ENCODE data around the gene PNMA3. TPM values are rescaled to one million over a fixed set of nuclear protein-coding genes. Genes with fewer than 3 reads are reported as not detected.

PNMA3 gene
- total and polyA plus RNA-seq, 4 donors = 0.08 to 0.57 (median 0.13) TPM; not detected in 1

DNA sequence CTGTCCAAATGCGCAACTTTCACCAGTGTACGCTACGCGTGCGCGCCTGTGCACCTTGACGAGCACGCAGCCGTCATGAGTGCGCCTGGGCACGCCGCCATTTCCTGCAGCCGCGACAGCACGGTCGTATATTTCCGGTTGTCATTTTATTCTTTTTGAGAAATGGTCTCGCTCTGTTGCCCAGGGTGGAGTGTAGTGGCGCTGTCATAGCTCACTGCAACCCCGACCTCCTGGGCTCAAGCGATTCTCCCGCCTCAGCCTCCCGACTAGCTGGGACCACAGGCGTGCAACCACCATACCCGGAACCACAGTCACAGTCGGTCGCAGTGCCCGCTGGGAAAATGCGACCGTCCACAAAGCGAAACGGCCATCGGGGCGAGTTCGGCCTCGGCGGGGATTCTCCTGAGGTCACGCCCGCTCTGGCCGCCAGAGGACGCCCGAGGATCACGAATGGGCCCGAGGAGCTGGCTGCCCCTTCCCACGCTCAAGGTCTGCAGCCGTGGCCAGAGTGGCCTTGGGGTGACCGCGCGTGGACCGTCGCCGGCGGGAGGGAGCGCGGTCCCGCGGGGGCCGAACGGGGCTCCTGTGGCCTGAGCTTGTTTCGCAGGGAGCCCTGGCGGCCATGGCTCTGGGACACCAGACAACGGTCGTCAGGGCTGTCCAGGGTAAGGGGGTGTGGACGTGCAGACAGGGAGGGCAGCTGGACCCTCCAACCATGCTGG is 23.7 kb upstream of the PNMA3 start:
- Histone ChIP-seq H3K27ac (ENCODE audit: low read depth in 1 of 2, low read length in 2 of 2) (no peak overlapping the region), H3K27me3 (ENCODE audit: control insufficient read depth in 1 of 2, insufficient read depth in 2 of 2, low read length in 1 of 2) (peaks cover 0 to 3% of the 10 kb centered on the region in 2 donors), H3K9me3 (ENCODE audit: control insufficient read depth, low read length) (no peaks in the 10 kb centered on the region), H3K4me1 (ENCODE audit: control insufficient read depth in 1 of 2, insufficient read depth in 2 of 2, low read length in 2 of 2) (no peaks in the 10 kb centered on the region), H3K36me3 (ENCODE audit: control insufficient read depth in 1 of 2, insufficient read depth in 2 of 2, low read length in 1 of 2) (no peaks in the 10 kb centered on the region), H3K4me3 (ENCODE audit: low read length in 2 of 2) (no peak overlapping the region)
- ATAC-seq (ENCODE audit: low FRiP score) (peak; percentile 78), DNase-seq (peak; percentile 82 to 92)
- intact Hi-C loops (cut with DNase I) = loop anchor here in 1 of 2 donors (10.0 kb wide), 1 partner anchor 432 kb away; no protein-coding TSS in a partner anchor
- 18 to 40% methylated on average over 63 to 64 of the region's 64 CpGs for WGBS, 2 donors

- no peak overlapping the region for H3K27ac ChIP-seq (ENCODE audit: low read depth in 1 of 2, low read length in 2 of 2)
- intact Hi-C loops (cut with DNase I) = no loop called here
- no peaks in the 10 kb centered on the region for H3K4me1 ChIP-seq (ENCODE audit: control insufficient read depth in 1 of 2, insufficient read depth in 2 of 2, low read length in 2 of 2)
- ATAC-seq (ENCODE audit: low FRiP score) = no peak
- no peaks in the 10 kb centered on the region for H3K36me3 ChIP-seq (ENCODE audit: control insufficient read depth in 1 of 2, insufficient read depth in 2 of 2, low read length in 1 of 2)
- H3K9me3 ChIP-seq (ENCODE audit: control insufficient read depth, low read length) = no peaks in the 10 kb centered on the region
- no peak overlapping the region for H3K4me3 ChIP-seq (ENCODE audit: low read length in 2 of 2)
- no peak for DNase-seq
- WGBS, 2 donors = 83 to 96% methylated on average over 2 of the region's 2 CpGs
- no peaks in the 10 kb centered on the region for H3K27me3 ChIP-seq (ENCODE audit: control insufficient read depth in 1 of 2, insufficient read depth in 2 of 2, low read length in 1 of 2)
These were observed 7.2 kb upstream of the PNMA3 start for GRCh38 chrX:153049093-153049492.

DNA sequence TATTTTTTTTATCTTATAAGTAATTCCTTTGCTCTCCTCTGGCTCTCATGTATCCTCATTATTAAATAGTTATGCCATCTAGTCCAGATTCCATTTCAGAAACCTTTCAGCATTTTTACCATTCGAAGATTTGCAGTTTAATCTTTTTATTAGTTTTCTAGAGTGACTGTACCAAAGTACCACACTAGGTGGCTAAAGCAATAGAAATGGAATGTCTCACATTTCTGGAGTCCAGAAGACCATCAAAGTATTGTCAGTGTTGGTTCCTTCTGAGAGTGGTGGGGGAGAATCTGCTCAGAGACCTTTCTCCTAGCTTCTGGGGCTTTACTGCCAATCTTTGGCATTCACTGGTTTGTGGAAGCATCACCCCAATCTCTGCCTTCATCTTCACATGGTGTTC is 3.7 kb upstream of the PNMA3 start:
- Histone ChIP-seq H3K36me3 (ENCODE audit: control insufficient read depth in 1 of 2, insufficient read depth in 2 of 2, low read length in 1 of 2) (no peaks in the 10 kb centered on the region), H3K27me3 (ENCODE audit: control insufficient read depth in 1 of 2, insufficient read depth in 2 of 2, low read length in 1 of 2) (no peaks in the 10 kb centered on the region), H3K9me3 (ENCODE audit: control insufficient read depth, low read length) (no peaks in the 10 kb centered on the region), H3K27ac (ENCODE audit: low read depth in 1 of 2, low read length in 2 of 2) (no peak overlapping the region), H3K4me1 (ENCODE audit: control insufficient read depth in 1 of 2, insufficient read depth in 2 of 2, low read length in 2 of 2) (no peaks in the 10 kb centered on the region), H3K4me3 (ENCODE audit: low read length in 2 of 2) (no peak overlapping the region)
- intact Hi-C loops (cut with DNase I) = no loop called here
- WGBS, 2 donors = 55 to 64% methylated on average over 1 of the region's 1 CpG
- DNase-seq = no peak
- no peak for ATAC-seq (ENCODE audit: low FRiP score)

GRCh38 chrX:153057281-153057680 is 1.0 kb downstream of the PNMA3 start:
- WGBS, 2 donors = 24 to 67% methylated on average over 11 of the region's 11 CpGs
- H3K27me3 ChIP-seq (ENCODE audit: control insufficient read depth in 1 of 2, insufficient read depth in 2 of 2, low read length in 1 of 2) = no peaks in the 10 kb centered on the region
- intact Hi-C loops (cut with DNase I) = no loop called here
- ATAC-seq (ENCODE audit: low FRiP score) (no peak), DNase-seq (no peak)
- no peaks in the 10 kb centered on the region for H3K36me3 ChIP-seq (ENCODE audit: control insufficient read depth in 1 of 2, insufficient read depth in 2 of 2, low read length in 1 of 2)
- no peak overlapping the region for H3K4me3 ChIP-seq (ENCODE audit: low read length in 2 of 2)
- H3K4me1 ChIP-seq (ENCODE audit: control insufficient read depth in 1 of 2, insufficient read depth in 2 of 2, low read length in 2 of 2) = no peaks in the 10 kb centered on the region
- H3K9me3 ChIP-seq (ENCODE audit: control insufficient read depth, low read length) = no peaks in the 10 kb centered on the region
- H3K27ac ChIP-seq (ENCODE audit: low read depth in 1 of 2, low read length in 2 of 2) = no peak overlapping the region

GRCh38 chrX:153059191-153060094 is 3.2 kb downstream of the PNMA3 start:
- Histone ChIP-seq H3K27me3 (ENCODE audit: control insufficient read depth in 1 of 2, insufficient read depth in 2 of 2, low read length in 1 of 2) (no peaks in the 10 kb centered on the region), H3K9me3 (ENCODE audit: control insufficient read depth, low read length) (no peaks in the 10 kb centered on the region), H3K4me3 (ENCODE audit: low read length in 2 of 2) (no peak overlapping the region), H3K27ac (ENCODE audit: low read depth in 1 of 2, low read length in 2 of 2) (no peak overlapping the region), H3K4me1 (ENCODE audit: control insufficient read depth in 1 of 2, insufficient read depth in 2 of 2, low read length in 2 of 2) (no peaks in the 10 kb centered on the region), H3K36me3 (ENCODE audit: control insufficient read depth in 1 of 2, insufficient read depth in 2 of 2, low read length in 1 of 2) (no peaks in the 10 kb centered on the region)
- intact Hi-C loops (cut with DNase I) = no loop called here
- ATAC-seq (ENCODE audit: low FRiP score) = no peak
- no peak for DNase-seq
- WGBS, 2 donors = 86 to 97% methylated on average over 18 of the region's 18 CpGs

- intact Hi-C loops (cut with DNase I) = no loop called here
- Histone ChIP-seq H3K27ac (ENCODE audit: low read depth in 1 of 2, low read length in 2 of 2) (no peak overlapping the region), H3K9me3 (ENCODE audit: control insufficient read depth, low read length) (no peaks in the 10 kb centered on the region), H3K27me3 (ENCODE audit: control insufficient read depth in 1 of 2, insufficient read depth in 2 of 2, low read length in 1 of 2) (no peaks in the 10 kb centered on the region), H3K36me3 (ENCODE audit: control insufficient read depth in 1 of 2, insufficient read depth in 2 of 2, low read length in 1 of 2) (no peaks in the 10 kb centered on the region), H3K4me1 (ENCODE audit: control insufficient read depth in 1 of 2, insufficient read depth in 2 of 2, low read length in 2 of 2) (no peaks in the 10 kb centered on the region), H3K4me3 (ENCODE audit: low read length in 2 of 2) (no peak overlapping the region)
- DNase-seq (no peak), ATAC-seq (ENCODE audit: low FRiP score) (no peak)
- 76 to 93% methylated on average over 8 of the region's 8 CpGs for WGBS, 2 donors
These were observed 3.8 kb downstream of the PNMA3 start for GRCh38 chrX:153060095-153060445.

DNA sequence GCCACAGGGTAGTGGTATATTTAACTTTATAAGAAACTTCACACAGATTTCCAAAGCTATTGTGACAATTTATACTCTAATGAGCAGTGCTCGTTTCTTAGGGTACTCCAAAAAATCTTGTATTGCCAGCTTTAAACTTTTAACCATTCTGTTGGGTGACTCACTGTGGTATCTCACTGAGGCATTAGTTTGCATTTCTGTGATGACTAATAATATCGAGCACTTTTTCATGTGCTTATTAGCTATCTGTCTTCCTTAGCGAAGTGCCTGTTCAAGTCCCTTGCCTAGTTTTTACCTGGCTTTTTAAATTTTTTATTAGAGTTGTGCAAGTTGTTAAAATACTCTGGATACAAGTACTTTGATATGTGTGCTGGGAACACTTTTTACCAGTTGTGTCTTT is 5.5 kb downstream of the PNMA3 start:
- 20 to 26% methylated on average over 3 of the region's 3 CpGs for WGBS, 2 donors
- Histone ChIP-seq H3K4me3 (ENCODE audit: low read length in 2 of 2) (no peak overlapping the region), H3K36me3 (ENCODE audit: control insufficient read depth in 1 of 2, insufficient read depth in 2 of 2, low read length in 1 of 2) (no peaks in the 10 kb centered on the region), H3K27me3 (ENCODE audit: control insufficient read depth in 1 of 2, insufficient read depth in 2 of 2, low read length in 1 of 2) (no peaks in the 10 kb centered on the region), H3K27ac (ENCODE audit: low read depth in 1 of 2, low read length in 2 of 2) (no peak overlapping the region), H3K4me1 (ENCODE audit: control insufficient read depth in 1 of 2, insufficient read depth in 2 of 2, low read length in 2 of 2) (no peaks in the 10 kb centered on the region), H3K9me3 (ENCODE audit: control insufficient read depth, low read length) (no peaks in the 10 kb centered on the region)
- ATAC-seq (ENCODE audit: low FRiP score) (no peak), DNase-seq (no peak)
- intact Hi-C loops (cut with DNase I) = no loop called here

- intact Hi-C loops (cut with DNase I) = no loop called here
- DNase-seq (no peak), ATAC-seq (ENCODE audit: low FRiP score) (no peak)
- Histone ChIP-seq H3K36me3 (ENCODE audit: control insufficient read depth in 1 of 2, insufficient read depth in 2 of 2, low read length in 1 of 2) (no peaks in the 10 kb centered on the region), H3K9me3 (ENCODE audit: control insufficient read depth, low read length) (no peaks in the 10 kb centered on the region), H3K4me1 (ENCODE audit: control insufficient read depth in 1 of 2, insufficient read depth in 2 of 2, low read length in 2 of 2) (no peaks in the 10 kb centered on the region), H3K4me3 (ENCODE audit: low read length in 2 of 2) (no peak overlapping the region), H3K27me3 (ENCODE audit: control insufficient read depth in 1 of 2, insufficient read depth in 2 of 2, low read length in 1 of 2) (no peaks in the 10 kb centered on the region), H3K27ac (ENCODE audit: low read depth in 1 of 2, low read length in 2 of 2) (no peak overlapping the region)
These were observed 7.0 kb downstream of the PNMA3 start for GRCh38 chrX:153063315-153063714.

GRCh38 chrX:153064061-153064460 is 7.8 kb downstream of the PNMA3 start:
- Histone ChIP-seq H3K4me1 (ENCODE audit: control insufficient read depth in 1 of 2, insufficient read depth in 2 of 2, low read length in 2 of 2) (no peaks in the 10 kb centered on the region), H3K27me3 (ENCODE audit: control insufficient read depth in 1 of 2, insufficient read depth in 2 of 2, low read length in 1 of 2) (no peaks in the 10 kb centered on the region), H3K36me3 (ENCODE audit: control insufficient read depth in 1 of 2, insufficient read depth in 2 of 2, low read length in 1 of 2) (no peaks in the 10 kb centered on the region), H3K27ac (ENCODE audit: low read depth in 1 of 2, low read length in 2 of 2) (no peak overlapping the region), H3K9me3 (ENCODE audit: control insufficient read depth, low read length) (no peaks in the 10 kb centered on the region), H3K4me3 (ENCODE audit: low read length in 2 of 2) (no peak overlapping the region)
- intact Hi-C loops (cut with DNase I) = no loop called here
- no peak for DNase-seq
- ATAC-seq (ENCODE audit: low FRiP score) = no peak
- 76 to 98% methylated on average over 2 of the region's 2 CpGs for WGBS, 2 donors

Data from aorta (tissue), 5 donors.